ENCODE results near the gene MEIS1.

MEIS1 gene

DNA sequence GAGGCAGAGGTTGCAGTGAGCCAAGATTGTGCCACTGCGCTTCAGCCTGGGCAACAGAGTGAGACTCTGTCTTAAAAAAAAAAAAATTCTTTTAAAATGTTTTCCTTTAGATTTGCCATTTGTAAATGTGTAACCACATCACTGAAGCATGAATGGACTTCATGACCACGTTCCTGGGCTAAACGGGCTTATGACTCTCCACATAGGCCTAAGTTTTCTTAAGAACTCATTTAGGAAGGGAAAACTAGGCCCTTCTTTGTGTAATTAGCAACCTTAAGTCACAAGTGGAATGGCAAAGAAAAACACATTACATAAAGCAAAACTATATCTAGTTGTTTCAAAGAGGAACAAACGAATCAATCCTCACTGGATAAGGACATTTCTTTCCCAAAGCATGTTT, 99.5 kb downstream of the MEIS1 start:
- no peak for DNase-seq (ENCODE audit: low read depth in 3 of 3, low spot score in 1 of 3)

DNA sequence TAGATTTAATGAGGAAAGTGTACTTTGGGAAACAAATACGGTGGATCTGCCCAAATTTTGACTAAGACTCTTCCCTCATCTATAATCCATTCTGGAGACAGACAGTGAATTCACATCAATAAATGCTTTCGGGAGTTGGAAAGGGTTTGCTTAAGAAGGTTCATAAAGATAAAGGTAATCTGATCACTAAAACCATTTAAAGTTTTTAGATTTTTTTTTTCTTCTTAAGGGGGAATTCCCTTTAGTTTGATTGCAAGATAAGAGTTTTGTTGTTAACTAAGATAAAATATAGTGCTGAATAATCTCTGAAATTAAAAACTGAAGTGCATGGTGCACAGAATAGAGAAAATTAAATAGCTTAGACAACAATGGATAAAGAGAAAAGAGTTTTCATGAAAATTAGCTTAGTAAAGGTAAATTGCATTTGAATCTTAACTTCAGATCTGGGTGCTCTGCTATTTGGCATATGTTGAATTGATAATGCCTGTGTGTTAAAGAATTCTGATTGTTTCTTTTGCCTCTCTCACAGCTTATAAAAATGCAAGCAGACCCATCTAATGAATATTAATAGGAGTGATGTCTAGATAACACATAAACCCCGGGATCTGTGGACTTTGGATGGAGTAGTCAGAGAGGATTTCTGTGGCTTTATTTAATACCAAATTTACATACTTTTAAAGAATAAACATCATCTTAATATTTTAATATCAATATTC, 100.8 kb downstream of the MEIS1 start:
- DNase-seq (ENCODE audit: low read depth in 3 of 3, low spot score in 1 of 3): no peak

DNA sequence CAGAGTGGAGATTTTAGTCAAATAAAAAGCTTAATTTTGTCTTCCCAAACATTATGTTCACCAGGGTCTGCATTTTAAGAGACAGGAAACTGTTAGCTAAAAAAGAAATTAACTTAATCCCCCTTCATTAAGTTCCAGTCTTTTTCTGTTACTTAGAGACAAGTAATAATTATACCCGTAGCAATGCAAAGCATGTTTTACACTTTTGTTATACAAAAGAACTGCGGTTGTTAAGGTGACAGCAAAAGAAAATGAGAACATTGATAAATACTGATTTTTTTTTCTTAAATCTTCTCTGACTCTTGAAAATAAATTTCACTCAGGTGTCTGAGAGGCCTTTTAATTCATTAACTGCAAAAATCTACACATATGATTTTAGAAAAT, 101.4 kb downstream of the MEIS1 start:
- DNase-seq (ENCODE audit: low read depth in 3 of 3, low spot score in 1 of 3): no peak

- DNase-seq (ENCODE audit: low read depth in 3 of 3, low spot score in 1 of 3): no peak
Measured at GRCh38 chr2:66536997-66537396, 102.1 kb downstream of the MEIS1 start.

- no peak for DNase-seq (ENCODE audit: low read depth in 3 of 3, low spot score in 1 of 3)
Measured at GRCh38 chr2:66538291-66538690, 103.4 kb downstream of the MEIS1 start.

DNA sequence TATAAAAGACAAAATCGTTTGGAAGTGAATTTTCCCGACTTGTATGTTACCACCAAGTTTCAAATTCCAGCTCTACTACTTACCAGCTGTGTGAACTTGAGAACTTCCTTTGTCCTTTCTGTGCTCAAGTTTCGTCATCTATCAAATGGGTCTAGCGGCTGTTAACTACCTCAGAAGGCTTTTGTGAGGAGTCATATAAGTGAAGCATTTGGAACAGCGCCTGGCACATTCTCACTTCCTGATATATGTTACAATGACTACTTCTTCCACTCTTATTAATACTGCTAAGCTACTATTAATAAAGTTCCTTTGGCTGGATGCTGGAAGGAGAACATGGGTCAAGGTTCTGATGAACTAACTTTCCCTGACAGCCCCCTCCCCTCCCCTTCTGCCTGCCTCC, 104.5 kb downstream of the MEIS1 start:
- no peak for DNase-seq (ENCODE audit: low read depth in 3 of 3, low spot score in 1 of 3)

- no peak for DNase-seq (ENCODE audit: low read depth in 3 of 3, low spot score in 1 of 3)
Measured at GRCh38 chr2:66541646-66542045, 106.7 kb downstream of the MEIS1 start.

- DNase-seq (ENCODE audit: low read depth in 3 of 3, low spot score in 1 of 3): no peak
Measured at GRCh38 chr2:66543257-66543767, 108.4 kb downstream of the MEIS1 start.

GRCh38 chr2:66544258-66544657, 109.3 kb downstream of the MEIS1 start:
- no peak for DNase-seq (ENCODE audit: low read depth in 3 of 3, low spot score in 1 of 3)

- DNase-seq (ENCODE audit: low read depth in 3 of 3, low spot score in 1 of 3): no peak
Measured at GRCh38 chr2:66545258-66545657, 110.3 kb downstream of the MEIS1 start.

- no peak for DNase-seq (ENCODE audit: low read depth in 3 of 3, low spot score in 1 of 3)
Measured at GRCh38 chr2:66547118-66547517, 112.2 kb downstream of the MEIS1 start.

DNA sequence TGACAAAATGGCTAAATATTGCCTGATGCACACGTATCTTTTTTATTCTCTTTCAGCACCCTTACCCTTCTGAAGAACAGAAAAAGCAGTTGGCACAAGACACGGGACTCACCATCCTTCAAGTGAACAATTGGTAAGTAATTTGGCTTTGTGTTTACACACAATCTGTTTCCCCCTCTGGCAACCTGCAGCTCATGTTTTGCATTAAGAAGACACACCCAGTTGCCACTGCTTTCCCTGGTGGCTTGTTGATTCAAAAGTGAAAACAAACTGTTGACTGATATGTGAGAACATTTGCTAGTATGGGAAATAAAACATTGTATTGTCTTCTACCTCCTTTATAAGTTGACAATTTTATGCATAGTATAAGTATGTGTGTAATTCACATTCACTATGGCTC, 113.0 kb downstream of the MEIS1 start:
- DNase-seq (ENCODE audit: low read depth in 3 of 3, low spot score in 1 of 3): no peak

- DNase-seq (ENCODE audit: low read depth in 3 of 3, low spot score in 1 of 3): no peak
Measured at GRCh38 chr2:66548422-66548821, 113.5 kb downstream of the MEIS1 start.

DNA sequence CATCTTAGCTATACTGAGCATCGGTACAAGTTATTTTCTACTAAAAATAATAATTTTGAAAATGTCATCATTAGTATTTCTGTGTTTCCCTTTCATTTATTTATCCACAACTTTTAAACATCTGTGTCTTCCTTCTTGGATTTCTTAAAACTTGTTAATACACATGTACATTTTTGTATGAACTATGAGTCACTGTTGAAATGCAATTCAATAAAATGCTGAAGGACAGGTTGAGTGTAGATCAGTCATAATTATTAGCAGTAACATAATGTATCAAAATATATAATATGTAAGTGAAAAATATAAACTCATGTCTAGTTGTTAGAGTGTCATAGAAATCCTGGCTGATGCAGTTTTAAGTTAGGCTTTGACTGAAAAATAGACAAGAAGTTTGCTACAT, 115.9 kb downstream of the MEIS1 start:
- DNase-seq (ENCODE audit: low read depth in 3 of 3, low spot score in 1 of 3): no peak

GRCh38 chr2:66553370-66553769, 118.4 kb downstream of the MEIS1 start:
- no peak for DNase-seq (ENCODE audit: low read depth in 3 of 3, low spot score in 1 of 3)

DNA sequence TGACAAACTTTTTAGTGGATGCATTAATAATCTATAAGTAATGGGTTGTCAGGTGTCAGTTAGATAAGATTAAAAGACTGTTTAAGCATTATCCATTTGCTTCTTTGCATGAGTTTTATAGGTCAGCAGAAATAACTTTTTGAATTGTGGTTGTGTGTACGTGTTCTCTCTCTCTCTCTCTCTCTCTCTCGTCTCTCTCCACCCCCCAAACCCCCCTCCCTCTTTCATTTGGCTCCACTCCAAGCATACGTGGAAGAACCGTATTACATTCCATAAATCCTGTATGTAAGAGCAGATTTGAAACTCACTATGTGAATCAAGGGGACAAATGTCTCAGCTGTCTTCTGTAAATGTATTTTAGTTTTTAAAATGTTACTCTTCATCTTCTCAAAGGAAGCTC, 120.2 kb downstream of the MEIS1 start:
- no peak for DNase-seq (ENCODE audit: low read depth in 3 of 3, low spot score in 1 of 3)

DNA sequence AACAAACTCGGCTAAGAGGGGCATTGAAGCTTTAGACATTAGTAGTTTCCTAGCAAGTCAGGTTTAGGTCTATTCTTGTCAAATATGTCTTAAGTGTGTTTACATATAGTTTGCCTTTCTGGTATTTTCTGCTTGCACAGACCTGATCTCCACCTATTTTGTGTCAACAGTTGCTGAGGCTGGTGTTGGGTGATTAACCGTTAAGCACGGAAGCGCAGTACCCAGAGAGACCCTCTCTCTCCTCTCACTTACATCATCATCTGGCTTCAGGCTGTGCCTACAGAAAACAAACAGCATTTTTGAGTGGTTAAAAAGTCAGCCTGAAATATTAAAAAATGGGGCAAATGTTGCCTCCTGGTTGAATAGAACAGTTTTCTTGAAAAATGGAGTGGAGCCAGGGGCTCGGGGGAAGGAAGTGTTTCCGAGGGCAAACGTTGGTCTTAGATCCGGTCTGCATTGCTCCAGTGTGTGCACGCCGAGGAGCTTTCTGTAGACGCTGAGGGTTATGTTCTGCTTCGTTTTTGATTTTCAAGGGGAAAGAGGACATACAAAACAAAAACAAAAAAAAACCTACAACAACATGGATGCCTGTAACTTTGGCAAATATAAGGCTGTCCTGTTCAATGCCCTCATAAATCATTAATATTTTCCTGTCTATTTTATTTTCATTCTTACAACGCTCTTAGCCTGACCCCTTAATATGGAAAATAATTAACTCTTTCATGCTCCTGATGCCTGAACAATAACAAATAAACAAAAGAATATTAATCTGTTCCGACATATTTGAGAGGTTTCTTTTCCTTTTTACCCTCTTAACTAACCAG, 120.8 kb downstream of the MEIS1 start:
- DNase-seq (ENCODE audit: low read depth in 3 of 3, low spot score in 1 of 3): no peak

GRCh38 chr2:66559672-66560071, 124.7 kb downstream of the MEIS1 start:
- DNase-seq (ENCODE audit: low read depth in 3 of 3, low spot score in 1 of 3): no peak

DNA sequence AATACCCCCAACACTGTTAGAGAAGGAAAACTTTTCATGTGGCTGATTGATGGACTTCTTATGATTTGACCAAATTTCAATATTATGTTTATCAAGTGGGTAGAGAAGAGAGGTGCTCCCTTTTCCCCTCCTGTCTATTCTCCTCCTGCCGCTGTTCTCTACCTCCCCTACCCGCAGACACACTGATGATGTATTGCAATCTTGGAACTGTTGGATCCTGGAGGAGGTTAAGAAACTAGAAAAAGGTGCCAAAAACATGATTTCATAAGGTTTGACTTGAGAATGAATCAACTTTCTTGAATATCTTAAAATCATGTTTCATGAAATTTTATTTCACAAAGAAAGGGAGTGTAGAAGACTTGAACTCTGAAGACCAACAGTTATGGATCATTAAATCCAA, 125.8 kb downstream of the MEIS1 start:
- no peak for DNase-seq (ENCODE audit: low read depth in 3 of 3, low spot score in 1 of 3)

- no peak for DNase-seq (ENCODE audit: low read depth in 3 of 3, low spot score in 1 of 3)
Measured at GRCh38 chr2:66561645-66562303, 126.8 kb downstream of the MEIS1 start.

GRCh38 chr2:66562304-66562685, 127.4 kb downstream of the MEIS1 start:
- DNase-seq (ENCODE audit: low read depth in 3 of 3, low spot score in 1 of 3): no peak

GRCh38 chr2:66563473-66563872, 128.5 kb downstream of the MEIS1 start:
- no peak for DNase-seq (ENCODE audit: low read depth in 3 of 3, low spot score in 1 of 3)

Measured in stimulated activated CD4-positive, alpha-beta T cell treated with anti-CD3 and anti-CD28 coated beads, TNF-alpha, amount 100 ng/mL, for 1 hour (primary cell).